ENCODE results near the gene TCF7L1.

- no peak for TF ChIP-seq POLR2A (IDR thresholded peaks at IDR 0.05)
- TF ChIP-seq, protein P1, sequence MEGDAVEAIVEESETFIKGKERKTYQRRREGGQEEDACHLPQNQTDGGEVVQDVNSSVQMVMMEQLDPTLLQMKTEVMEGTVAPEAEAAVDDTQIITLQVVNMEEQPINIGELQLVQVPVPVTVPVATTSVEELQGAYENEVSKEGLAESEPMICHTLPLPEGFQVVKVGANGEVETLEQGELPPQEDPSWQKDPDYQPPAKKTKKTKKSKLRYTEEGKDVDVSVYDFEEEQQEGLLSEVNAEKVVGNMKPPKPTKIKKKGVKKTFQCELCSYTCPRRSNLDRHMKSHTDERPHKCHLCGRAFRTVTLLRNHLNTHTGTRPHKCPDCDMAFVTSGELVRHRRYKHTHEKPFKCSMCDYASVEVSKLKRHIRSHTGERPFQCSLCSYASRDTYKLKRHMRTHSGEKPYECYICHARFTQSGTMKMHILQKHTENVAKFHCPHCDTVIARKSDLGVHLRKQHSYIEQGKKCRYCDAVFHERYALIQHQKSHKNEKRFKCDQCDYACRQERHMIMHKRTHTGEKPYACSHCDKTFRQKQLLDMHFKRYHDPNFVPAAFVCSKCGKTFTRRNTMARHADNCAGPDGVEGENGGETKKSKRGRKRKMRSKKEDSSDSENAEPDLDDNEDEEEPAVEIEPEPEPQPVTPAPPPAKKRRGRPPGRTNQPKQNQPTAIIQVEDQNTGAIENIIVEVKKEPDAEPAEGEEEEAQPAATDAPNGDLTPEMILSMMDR (IDR thresholded peaks at IDR 0.05), result no peak
Observed at GRCh38 chr2:85310330-85310729, 177.1 kb downstream of the TCF7L1 start.
